HG02571 (cell line): ENCODE data around the gene MEAF6.

Source experiments
- ATAC-seq: cut with Tn5 transposase; IDR thresholded peaks from one replicate; pipeline ENCODE4 v1.9.1; 2021; ENCODE audit warnings: mild to moderate bottlenecking, moderate library complexity; ENCODE audit not compliant: unreplicated experiment

Gene MEAF6

GRCh38 chr1:37485902-37486679, 28.5 kb downstream of the MEAF6 start:
- no peak for ATAC-seq

- no peak for ATAC-seq
These were observed 30.1 kb downstream of the MEAF6 start for GRCh38 chr1:37484325-37485051.

- ATAC-seq, result no peak
These were observed 30.8 kb downstream of the MEAF6 start for GRCh38 chr1:37483785-37484184.

- no peak for ATAC-seq
These were observed 31.5 kb downstream of the MEAF6 start for GRCh38 chr1:37482796-37483744.

GRCh38 chr1:37482004-37482785, 32.4 kb downstream of the MEAF6 start:
- no peak for ATAC-seq

GRCh38 chr1:37481289-37482003, 33.1 kb downstream of the MEAF6 start:
- ATAC-seq, result no peak

- no peak for ATAC-seq
These were observed 33.8 kb downstream of the MEAF6 start for GRCh38 chr1:37480581-37481288.

- no peak for ATAC-seq
These were observed 34.5 kb downstream of the MEAF6 start for GRCh38 chr1:37480125-37480466.

GRCh38 chr1:37479255-37480124, 35.1 kb downstream of the MEAF6 start:
- ATAC-seq, result no peak

- no peak for ATAC-seq
These were observed 35.7 kb downstream of the MEAF6 start for GRCh38 chr1:37478890-37479254.

- ATAC-seq, result no peak
These were observed 36.1 kb downstream of the MEAF6 start for GRCh38 chr1:37478451-37478881.

GRCh38 chr1:37477946-37478345, 36.6 kb downstream of the MEAF6 start:
- ATAC-seq, result no peak

GRCh38 chr1:37477198-37477931, 37.2 kb downstream of the MEAF6 start:
- peak; percentile 37 for ATAC-seq

GRCh38 chr1:37476460-37477197, 37.9 kb downstream of the MEAF6 start:
- no peak for ATAC-seq

GRCh38 chr1:37476087-37476452, 38.5 kb downstream of the MEAF6 start:
- ATAC-seq, result no peak

- no peak for ATAC-seq
These were observed 39.0 kb downstream of the MEAF6 start for GRCh38 chr1:37475380-37476086.
